ENCODE measurements around the gene COPB2.

DNA sequence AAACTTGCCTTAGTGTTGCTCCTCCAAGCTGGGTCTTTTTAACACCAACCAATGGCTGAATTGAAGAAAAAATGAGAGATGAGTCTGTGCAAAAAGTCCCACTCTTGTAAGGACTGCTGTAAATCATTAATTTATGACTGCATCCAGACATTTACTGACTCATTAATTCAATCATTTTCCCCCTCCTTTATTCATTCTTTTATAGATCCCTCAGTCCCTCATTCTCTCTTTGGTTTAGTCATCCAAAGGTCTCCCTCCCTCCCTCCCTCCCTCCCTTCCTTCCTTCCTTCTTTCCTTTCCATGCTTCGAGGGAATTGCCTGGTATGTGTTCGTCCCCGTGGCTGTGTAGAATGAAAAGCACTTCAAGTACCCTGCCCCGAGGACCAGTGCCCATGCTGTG, 80.9 kb downstream of the COPB2 start:
- TF ChIP-seq CTCF (IDR thresholded peaks at IDR 0.05; ENCODE audit: insufficient read depth, low read length, poor library complexity, severe bottlenecking) (no peak), EZH2phosphoT487 (conservative IDR thresholded peaks at IDR 0.05; ENCODE audit: low read length) (no peak)
